HCT116 (cell line): ENCODE measurements around the gene PGLYRP4.

ENCODE experiments used
- EZH2 ChIP-seq: fragments of 200-600 bp; sonication (generic); IDR thresholded peaks from 2 replicates; pipeline ENCODE4 v1.6.1; 2017; ENCODE audit warnings: antibody characterized with exemption, mixed run types
- EZH2phosphoT487 ChIP-seq: fragments of 200-600 bp; IDR thresholded peaks from 2 replicates; pipeline ENCODE4 v1.6.1; 2018; ENCODE audit warnings: antibody characterized with exemption, borderline replicate concordance
- POLR2A ChIP-seq: IDR thresholded peaks from 2 replicates; pipeline ENCODE4 v1.7.0; 2011; ENCODE audit warnings: borderline replicate concordance; ENCODE audit not compliant: insufficient read depth, insufficient read length; ENCODE audit errors: extremely low read depth
- POLR2AphosphoS5 ChIP-seq: IDR thresholded peaks from 2 replicates; pipeline ENCODE4 v1.6.1; 2011; ENCODE audit warnings: mild to moderate bottlenecking, low read depth, low read length, moderate library complexity
- SIN3A ChIP-seq: IDR thresholded peaks from 2 replicates; pipeline ENCODE4 v1.6.1; 2012; ENCODE audit warnings: low read depth
- ZNF274 ChIP-seq: fragments of 200-500 bp; sonication (Bioruptor generic); IDR thresholded peaks from 2 replicates; pipeline ENCODE4 v1.6.1; 2014; ENCODE audit warnings: mild to moderate bottlenecking, low read depth, low read length, inconsistent platforms
- TF ChIP-seq, protein P1 (sequence below), 3 experiments: fragments of 200-600 bp in 1 of 3; sonication (generic) in 1 of 3; IDR thresholded peaks in 2 of 3; conservative IDR thresholded peaks in 1 of 3; 2 replicates each; pipeline ENCODE4 v1.5.1; 2012 to 2017; ENCODE audit warnings: low read depth in 2 of 3, low read length in 2 of 3, antibody characterized with exemption in 1 of 3, borderline replicate concordance in 1 of 3, control low read depth in 1 of 3, mild to moderate bottlenecking in 1 of 3, mixed read lengths in 1 of 3, mixed run types in 1 of 3, moderate library complexity in 1 of 3; ENCODE audit not compliant: insufficient read depth in 1 of 3

DNA sequence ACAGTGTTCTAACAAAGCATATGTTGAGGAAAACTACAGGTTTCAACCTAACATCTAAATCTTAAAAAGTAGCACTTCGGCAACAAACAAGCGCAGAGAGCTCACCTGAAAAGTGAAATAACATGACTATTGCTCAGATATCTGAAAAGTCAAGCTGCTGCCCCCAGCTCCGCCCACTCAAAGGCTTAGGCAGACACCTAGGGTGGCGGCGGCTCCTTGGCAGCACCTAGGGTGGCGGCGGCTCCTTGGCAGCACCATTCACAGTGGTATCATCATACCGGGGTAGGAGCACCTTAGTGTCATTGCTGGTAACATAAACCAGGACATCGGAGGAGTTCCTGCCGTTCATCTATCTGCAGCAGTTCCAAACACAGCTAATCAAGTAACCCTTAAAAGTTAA is 30.9 kb upstream of the PGLYRP4 start:
- TF ChIP-seq EZH2: no peak
- no peak for TF ChIP-seq SIN3A
- TF ChIP-seq, protein P1, sequence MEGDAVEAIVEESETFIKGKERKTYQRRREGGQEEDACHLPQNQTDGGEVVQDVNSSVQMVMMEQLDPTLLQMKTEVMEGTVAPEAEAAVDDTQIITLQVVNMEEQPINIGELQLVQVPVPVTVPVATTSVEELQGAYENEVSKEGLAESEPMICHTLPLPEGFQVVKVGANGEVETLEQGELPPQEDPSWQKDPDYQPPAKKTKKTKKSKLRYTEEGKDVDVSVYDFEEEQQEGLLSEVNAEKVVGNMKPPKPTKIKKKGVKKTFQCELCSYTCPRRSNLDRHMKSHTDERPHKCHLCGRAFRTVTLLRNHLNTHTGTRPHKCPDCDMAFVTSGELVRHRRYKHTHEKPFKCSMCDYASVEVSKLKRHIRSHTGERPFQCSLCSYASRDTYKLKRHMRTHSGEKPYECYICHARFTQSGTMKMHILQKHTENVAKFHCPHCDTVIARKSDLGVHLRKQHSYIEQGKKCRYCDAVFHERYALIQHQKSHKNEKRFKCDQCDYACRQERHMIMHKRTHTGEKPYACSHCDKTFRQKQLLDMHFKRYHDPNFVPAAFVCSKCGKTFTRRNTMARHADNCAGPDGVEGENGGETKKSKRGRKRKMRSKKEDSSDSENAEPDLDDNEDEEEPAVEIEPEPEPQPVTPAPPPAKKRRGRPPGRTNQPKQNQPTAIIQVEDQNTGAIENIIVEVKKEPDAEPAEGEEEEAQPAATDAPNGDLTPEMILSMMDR (IDR thresholded peaks at IDR 0.05 in 2 of 3, conservative IDR thresholded peaks at IDR 0.05 in 1 of 3; ENCODE audit: borderline replicate concordance in 1 of 3, insufficient read depth in 1 of 3, low read depth in 2 of 3, low read length in 2 of 3): no peak
- TF ChIP-seq POLR2A: no peak
- TF ChIP-seq EZH2phosphoT487: no peak
- no peak for TF ChIP-seq ZNF274
- no peak for TF ChIP-seq POLR2AphosphoS5
